ENCODE data around the gene SEMA3F. TPM values are rescaled to one million over a fixed set of nuclear protein-coding genes. Genes with fewer than 3 reads are reported as not detected.

The SEMA3F gene
- total and polyA plus RNA-seq, 4 donors = 0.60 to 4.8 (median 2.1) TPM

DNA sequence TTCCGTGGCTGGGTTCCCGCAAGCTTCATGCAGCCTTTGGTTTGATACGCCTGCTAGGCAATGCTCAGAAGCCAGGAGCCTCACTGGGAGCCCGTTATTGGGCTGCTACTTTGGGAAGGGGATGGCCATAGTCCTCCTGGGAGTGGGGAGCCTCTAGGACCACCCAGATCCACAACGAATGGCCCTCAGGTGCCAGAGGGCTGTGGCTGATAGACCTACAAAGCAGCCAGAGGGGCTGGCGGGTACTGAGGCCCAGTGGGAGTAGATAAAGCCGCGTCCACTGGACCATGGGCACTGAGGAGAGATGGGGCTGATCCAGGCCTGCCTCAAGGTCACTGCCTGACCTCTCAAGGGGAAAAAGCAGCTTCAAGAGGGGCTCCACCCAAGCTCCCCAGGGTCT lies 37.0 kb downstream of the SEMA3F start:
- TF ChIP-seq, protein P1, sequence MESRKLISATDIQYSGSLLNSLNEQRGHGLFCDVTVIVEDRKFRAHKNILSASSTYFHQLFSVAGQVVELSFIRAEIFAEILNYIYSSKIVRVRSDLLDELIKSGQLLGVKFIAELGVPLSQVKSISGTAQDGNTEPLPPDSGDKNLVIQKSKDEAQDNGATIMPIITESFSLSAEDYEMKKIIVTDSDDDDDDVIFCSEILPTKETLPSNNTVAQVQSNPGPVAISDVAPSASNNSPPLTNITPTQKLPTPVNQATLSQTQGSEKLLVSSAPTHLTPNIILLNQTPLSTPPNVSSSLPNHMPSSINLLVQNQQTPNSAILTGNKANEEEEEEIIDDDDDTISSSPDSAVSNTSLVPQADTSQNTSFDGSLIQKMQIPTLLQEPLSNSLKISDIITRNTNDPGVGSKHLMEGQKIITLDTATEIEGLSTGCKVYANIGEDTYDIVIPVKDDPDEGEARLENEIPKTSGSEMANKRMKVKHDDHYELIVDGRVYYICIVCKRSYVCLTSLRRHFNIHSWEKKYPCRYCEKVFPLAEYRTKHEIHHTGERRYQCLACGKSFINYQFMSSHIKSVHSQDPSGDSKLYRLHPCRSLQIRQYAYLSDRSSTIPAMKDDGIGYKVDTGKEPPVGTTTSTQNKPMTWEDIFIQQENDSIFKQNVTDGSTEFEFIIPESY (IDR thresholded peaks at IDR 0.05) = no peak
- TF ChIP-seq, protein P2, sequence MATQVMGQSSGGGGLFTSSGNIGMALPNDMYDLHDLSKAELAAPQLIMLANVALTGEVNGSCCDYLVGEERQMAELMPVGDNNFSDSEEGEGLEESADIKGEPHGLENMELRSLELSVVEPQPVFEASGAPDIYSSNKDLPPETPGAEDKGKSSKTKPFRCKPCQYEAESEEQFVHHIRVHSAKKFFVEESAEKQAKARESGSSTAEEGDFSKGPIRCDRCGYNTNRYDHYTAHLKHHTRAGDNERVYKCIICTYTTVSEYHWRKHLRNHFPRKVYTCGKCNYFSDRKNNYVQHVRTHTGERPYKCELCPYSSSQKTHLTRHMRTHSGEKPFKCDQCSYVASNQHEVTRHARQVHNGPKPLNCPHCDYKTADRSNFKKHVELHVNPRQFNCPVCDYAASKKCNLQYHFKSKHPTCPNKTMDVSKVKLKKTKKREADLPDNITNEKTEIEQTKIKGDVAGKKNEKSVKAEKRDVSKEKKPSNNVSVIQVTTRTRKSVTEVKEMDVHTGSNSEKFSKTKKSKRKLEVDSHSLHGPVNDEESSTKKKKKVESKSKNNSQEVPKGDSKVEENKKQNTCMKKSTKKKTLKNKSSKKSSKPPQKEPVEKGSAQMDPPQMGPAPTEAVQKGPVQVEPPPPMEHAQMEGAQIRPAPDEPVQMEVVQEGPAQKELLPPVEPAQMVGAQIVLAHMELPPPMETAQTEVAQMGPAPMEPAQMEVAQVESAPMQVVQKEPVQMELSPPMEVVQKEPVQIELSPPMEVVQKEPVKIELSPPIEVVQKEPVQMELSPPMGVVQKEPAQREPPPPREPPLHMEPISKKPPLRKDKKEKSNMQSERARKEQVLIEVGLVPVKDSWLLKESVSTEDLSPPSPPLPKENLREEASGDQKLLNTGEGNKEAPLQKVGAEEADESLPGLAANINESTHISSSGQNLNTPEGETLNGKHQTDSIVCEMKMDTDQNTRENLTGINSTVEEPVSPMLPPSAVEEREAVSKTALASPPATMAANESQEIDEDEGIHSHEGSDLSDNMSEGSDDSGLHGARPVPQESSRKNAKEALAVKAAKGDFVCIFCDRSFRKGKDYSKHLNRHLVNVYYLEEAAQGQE (IDR thresholded peaks at IDR 0.05) = no peak
- TF ChIP-seq HNF4A (conservative IDR thresholded peaks at IDR 0.05) = no peak
- no peak for TF ChIP-seq EGR1 (IDR thresholded peaks at IDR 0.05; ENCODE audit: low read depth in 2 of 2)
- TF ChIP-seq RXRA (IDR thresholded peaks at IDR 0.05) = no peak
- no peak for TF ChIP-seq SP1 (IDR thresholded peaks at IDR 0.05)
- TF ChIP-seq TAF1 (conservative IDR thresholded peaks at IDR 0.05) = no peak
- TF ChIP-seq FOXA1 (IDR thresholded peaks at IDR 0.05) = no peak
- TF ChIP-seq, protein P3, sequence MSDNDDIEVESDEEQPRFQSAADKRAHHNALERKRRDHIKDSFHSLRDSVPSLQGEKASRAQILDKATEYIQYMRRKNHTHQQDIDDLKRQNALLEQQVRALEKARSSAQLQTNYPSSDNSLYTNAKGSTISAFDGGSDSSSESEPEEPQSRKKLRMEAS (IDR thresholded peaks at IDR 0.05) = no peak
- no peak for TF ChIP-seq FOXA2 (IDR thresholded peaks at IDR 0.05)
- no peak for TF ChIP-seq RAD21 (IDR thresholded peaks at IDR 0.05)
- TF ChIP-seq JUND (IDR thresholded peaks at IDR 0.05) = no peak
- TF ChIP-seq, protein P4, sequence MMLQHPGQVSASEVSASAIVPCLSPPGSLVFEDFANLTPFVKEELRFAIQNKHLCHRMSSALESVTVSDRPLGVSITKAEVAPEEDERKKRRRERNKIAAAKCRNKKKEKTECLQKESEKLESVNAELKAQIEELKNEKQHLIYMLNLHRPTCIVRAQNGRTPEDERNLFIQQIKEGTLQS (IDR thresholded peaks at IDR 0.05) = no peak
- no peak for TF ChIP-seq HNF4G (IDR thresholded peaks at IDR 0.05)
- no peak for TF ChIP-seq GABPA (IDR thresholded peaks at IDR 0.05 in 1 of 2, conservative IDR thresholded peaks at IDR 0.05 in 1 of 2)
- TF ChIP-seq YY1 (IDR thresholded peaks at IDR 0.05) = no peak
- no peak for TF ChIP-seq NR2F2 (IDR thresholded peaks at IDR 0.05)
- TF ChIP-seq, protein P5, sequence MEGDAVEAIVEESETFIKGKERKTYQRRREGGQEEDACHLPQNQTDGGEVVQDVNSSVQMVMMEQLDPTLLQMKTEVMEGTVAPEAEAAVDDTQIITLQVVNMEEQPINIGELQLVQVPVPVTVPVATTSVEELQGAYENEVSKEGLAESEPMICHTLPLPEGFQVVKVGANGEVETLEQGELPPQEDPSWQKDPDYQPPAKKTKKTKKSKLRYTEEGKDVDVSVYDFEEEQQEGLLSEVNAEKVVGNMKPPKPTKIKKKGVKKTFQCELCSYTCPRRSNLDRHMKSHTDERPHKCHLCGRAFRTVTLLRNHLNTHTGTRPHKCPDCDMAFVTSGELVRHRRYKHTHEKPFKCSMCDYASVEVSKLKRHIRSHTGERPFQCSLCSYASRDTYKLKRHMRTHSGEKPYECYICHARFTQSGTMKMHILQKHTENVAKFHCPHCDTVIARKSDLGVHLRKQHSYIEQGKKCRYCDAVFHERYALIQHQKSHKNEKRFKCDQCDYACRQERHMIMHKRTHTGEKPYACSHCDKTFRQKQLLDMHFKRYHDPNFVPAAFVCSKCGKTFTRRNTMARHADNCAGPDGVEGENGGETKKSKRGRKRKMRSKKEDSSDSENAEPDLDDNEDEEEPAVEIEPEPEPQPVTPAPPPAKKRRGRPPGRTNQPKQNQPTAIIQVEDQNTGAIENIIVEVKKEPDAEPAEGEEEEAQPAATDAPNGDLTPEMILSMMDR (IDR thresholded peaks at IDR 0.05; ENCODE audit: low read depth, low read length, missing input control) = no peak
- H3K27ac ChIP-seq (ENCODE audit: low read depth in 1 of 2, low read length in 2 of 2) = no peak overlapping the region
- H3K36me3 ChIP-seq (ENCODE audit: control insufficient read depth in 4 of 4, insufficient read depth in 3 of 4, low read depth in 1 of 4, low read length in 3 of 4) = no peaks in the 10 kb centered on the region
- no peak overlapping the region for H3K9ac ChIP-seq (ENCODE audit: low read depth in 1 of 2, low read length in 2 of 2)
- no peak overlapping the region for H3K4me3 ChIP-seq (ENCODE audit: low read depth in 1 of 3, low read length in 3 of 3)
- WGBS = 84% methylated on average over 8 of the region's 8 CpGs
- H3K9me3 ChIP-seq (ENCODE audit: control insufficient read depth in 4 of 4, low read length in 3 of 4) = no peaks in the 10 kb centered on the region
- H3K4me1 ChIP-seq (ENCODE audit: control insufficient read depth in 4 of 4, insufficient read depth in 4 of 4, low read length in 3 of 4) = peaks cover 13 to 57% (median 36%) of the 10 kb centered on the region in 4 donors
- DNase-seq (ENCODE audit: low spot score) = no peak
- no peaks in the 10 kb centered on the region for H3K27me3 ChIP-seq (ENCODE audit: control insufficient read depth in 4 of 4, insufficient read depth in 4 of 4, low read length in 3 of 4)

All from liver (tissue), 9 donors.